HCT116 (cell line): ENCODE data around the gene MFSD6L. TPM values are rescaled to one million over a fixed set of nuclear protein-coding genes. Genes with fewer than 3 reads are reported as not detected.

Source experiments
- ATAC-seq: fragments of 200-7000 bp; cut with Tn5 transposase; 2 replicates; pipeline ENCODE4 v1.9.1; 2020; ENCODE audit warnings: mild to moderate bottlenecking, moderate library complexity
- BruUV-seq: library from RNA; stranded (reverse); fragments of 400-500 nt; replicated peaks from 2 replicates; lab custom pipeline; 2021; lab: Mats Ljungman, UMichigan
- CTCF ChIA-PET: fragments of 300-600 bp; sonication (Branson Sonifier 250); formaldehyde crosslinking; loops from one replicate; lab custom pipeline; 2021; ENCODE audit warnings: antibody characterized with exemption; lab: Charles Lee
- POLR2A ChIA-PET: fragments of 300-600, 350-600 bp; sonication (Branson Sonifier 250); formaldehyde crosslinking; loops from one replicate; lab custom pipeline; 2021; ENCODE audit warnings: antibody characterized with exemption; lab: Charles Lee
- RAD21 ChIA-PET, 2 experiments: fragments of 300-600 bp; sonication (Branson Sonifier 250); formaldehyde crosslinking; loops; one replicate each; lab custom pipeline; 2023; ENCODE audit warnings: low total read pairs in 2 of 2; ENCODE audit not compliant: uncharacterized antibody in 2 of 2, unreplicated experiment in 2 of 2, low non-redundant PET in 1 of 2; lab: Charles Lee
- DNase-seq: peaks from one replicate; pipeline ENCODE4 v3.0.0-alpha.2; 2010; ENCODE audit warnings: low read depth, low spot score
- H2AFZ ChIP-seq: fragments of 200-600 bp; shearing (Covaris generic), sonication (generic); 2 replicates; pipeline ENCODE4 v1.6.1; 2017; ENCODE audit warnings: low read depth, mixed run types, mixed read lengths, antibody characterized with exemption, low read length; ENCODE audit not compliant: poor library complexity, severe bottlenecking
- H3K27ac ChIP-seq: 2 replicates; pipeline ENCODE4 v1.5.1; 2012; ENCODE audit warnings: low read depth, low read length
- H3K27me3 ChIP-seq: fragments of 200-600 bp; sonication (generic); 2 replicates; pipeline ENCODE4 v1.6.1; 2016; ENCODE audit warnings: mixed run types, low read length, mixed read lengths; ENCODE audit not compliant: insufficient read depth
- H3K36me3 ChIP-seq, 2 experiments: fragments of 200-500 bp in 1 of 2; fragments of 200-600 bp in 1 of 2; sonication (Bioruptor generic) in 1 of 2; sonication (generic) in 1 of 2; 2 replicates each; pipeline versions ENCODE4 v1.5.1 to v1.6.1; 2014 to 2016; ENCODE audit warnings: low read length in 2 of 2, inconsistent platforms in 1 of 2, mixed read lengths in 1 of 2, mixed run types in 1 of 2; ENCODE audit not compliant: insufficient read depth in 2 of 2, control insufficient read depth in 1 of 2
- H3K4me1 ChIP-seq, 2 experiments: fragments of 200-600 bp in 1 of 2; sonication (generic) in 1 of 2; 2 replicates each; pipeline versions ENCODE4 v1.5.1 to v1.6.1; 2012 to 2017; ENCODE audit warnings: low read length in 2 of 2, inconsistent platforms in 1 of 2, mild to moderate bottlenecking in 1 of 2, mixed read lengths in 1 of 2, mixed run types in 1 of 2, moderate library complexity in 1 of 2; ENCODE audit not compliant: insufficient read depth in 2 of 2, control insufficient read depth in 1 of 2
- H3K4me2 ChIP-seq: fragments of 200-600 bp; sonication (generic); 2 replicates; pipeline ENCODE4 v1.6.1; 2017; ENCODE audit warnings: mixed run types, low read length, mixed read lengths
- H3K4me3 ChIP-seq, 2 experiments: fragments of 200-600 bp in 1 of 2; sonication (generic) in 1 of 2; replicated peaks in 1 of 2; 2 replicates each; pipeline ENCODE4 v1.5.1; 2011 to 2016; ENCODE audit warnings: low read length in 2 of 2, control low read depth in 1 of 2, low read depth in 1 of 2, mild to moderate bottlenecking in 1 of 2, mixed read lengths in 1 of 2, mixed run types in 1 of 2
- H3K79me2 ChIP-seq: fragments of 200-600 bp; sonication (generic); 2 replicates; pipeline ENCODE4 v1.6.1; 2017; ENCODE audit warnings: mild to moderate bottlenecking, mixed run types, low read length, moderate library complexity, mixed read lengths; ENCODE audit not compliant: insufficient read depth
- H3K9ac ChIP-seq: fragments of 200-600 bp; sonication (generic); 2 replicates; pipeline ENCODE4 v1.6.1; 2016; ENCODE audit warnings: low read length, mixed read lengths
- H3K9me2 ChIP-seq: fragments of 200-600 bp; sonication (generic), shearing (Covaris generic); 2 replicates; pipeline ENCODE4 v1.6.1; 2017; ENCODE audit warnings: mixed run types, mild to moderate bottlenecking, moderate library complexity; ENCODE audit not compliant: insufficient read depth
- H3K9me3 ChIP-seq, 2 experiments: fragments of 200-500 bp in 1 of 2; fragments of 200-600 bp in 1 of 2; sonication (Bioruptor generic) in 1 of 2; sonication (generic) in 1 of 2; 2 replicates each; pipeline ENCODE4 v1.6.1; 2014 to 2017; ENCODE audit warnings: low read length in 2 of 2, mixed read lengths in 2 of 2, inconsistent platforms in 1 of 2, low read depth in 1 of 2, mild to moderate bottlenecking in 1 of 2, mixed run types in 1 of 2, moderate library complexity in 1 of 2; ENCODE audit not compliant: control insufficient read depth in 1 of 2, insufficient read depth in 1 of 2
- H4K20me1 ChIP-seq: fragments of 200-600 bp; sonication (generic), shearing (Covaris generic); 2 replicates; pipeline ENCODE4 v1.6.1; 2017; ENCODE audit warnings: mixed run types, mild to moderate bottlenecking, moderate library complexity; ENCODE audit not compliant: insufficient read depth
- CBX3 ChIP-seq: IDR thresholded peaks from 2 replicates; pipeline ENCODE4 v1.6.1; 2012; ENCODE audit warnings: low read depth
- CEBPB ChIP-seq: IDR thresholded peaks from 2 replicates; pipeline ENCODE4 v1.6.1; 2012; ENCODE audit warnings: low read depth
- ELF1 ChIP-seq: IDR thresholded peaks from 2 replicates; pipeline ENCODE4 v1.6.1; 2012; ENCODE audit warnings: low read depth, borderline replicate concordance
- EZH2 ChIP-seq: fragments of 200-600 bp; sonication (generic); IDR thresholded peaks from 2 replicates; pipeline ENCODE4 v1.6.1; 2017; ENCODE audit warnings: antibody characterized with exemption, mixed run types
- EZH2phosphoT487 ChIP-seq: fragments of 200-600 bp; IDR thresholded peaks from 2 replicates; pipeline ENCODE4 v1.6.1; 2018; ENCODE audit warnings: antibody characterized with exemption, borderline replicate concordance
- FOSL1 ChIP-seq: IDR thresholded peaks from 2 replicates; pipeline ENCODE4 v1.6.1; 2012; ENCODE audit warnings: low read depth
- POLR2AphosphoS5 ChIP-seq: IDR thresholded peaks from 2 replicates; pipeline ENCODE4 v1.6.1; 2011; ENCODE audit warnings: mild to moderate bottlenecking, low read depth, low read length, moderate library complexity
- SIN3A ChIP-seq: IDR thresholded peaks from 2 replicates; pipeline ENCODE4 v1.6.1; 2012; ENCODE audit warnings: low read depth
- SP1 ChIP-seq: IDR thresholded peaks from 2 replicates; pipeline ENCODE4 v1.6.1; 2012; ENCODE audit warnings: low read depth
- SRF ChIP-seq: IDR thresholded peaks from 2 replicates; pipeline ENCODE4 v1.6.1; 2012; ENCODE audit warnings: low read depth
- TCF7L2 ChIP-seq: IDR thresholded peaks from 2 replicates; pipeline ENCODE4 v1.7.0; 2011; ENCODE audit warnings: borderline replicate concordance, inconsistent platforms; ENCODE audit not compliant: insufficient read depth, insufficient read length; ENCODE audit errors: extremely low read depth
- YY1 ChIP-seq: IDR thresholded peaks from 2 replicates; pipeline ENCODE4 v1.6.1; 2011; ENCODE audit warnings: low read length, low read depth, moderate library complexity, mild to moderate bottlenecking; ENCODE audit not compliant: insufficient replicate concordance; ENCODE audit errors: extremely low read depth
- ZNF274 ChIP-seq: fragments of 200-500 bp; sonication (Bioruptor generic); IDR thresholded peaks from 2 replicates; pipeline ENCODE4 v1.6.1; 2014; ENCODE audit warnings: mild to moderate bottlenecking, low read depth, low read length, inconsistent platforms
- intact Hi-C: fragments of 100-400 bp; cut with micrococcal nuclease; formaldehyde crosslinking; loops from 2 replicates; pipeline ENCODE4 v1.10.0; 2022
- total RNA-seq: library from RNA; stranded (reverse); gene quantifications from one replicate; pipeline ENCODE4 v1.2.1, GENCODE V29; 2021; ENCODE audit not compliant: unreplicated experiment
- TF ChIP-seq, protein P1 (sequence below): IDR thresholded peaks from 2 replicates; pipeline ENCODE4 v1.6.1; 2012
- TF ChIP-seq, protein P2 (sequence below): IDR thresholded peaks from 2 replicates; pipeline ENCODE4 v1.6.1; 2011; ENCODE audit warnings: mild to moderate bottlenecking, low read length, moderate library complexity; ENCODE audit not compliant: insufficient replicate concordance; ENCODE audit errors: extremely low read depth
- TF ChIP-seq, protein P3 (sequence below): IDR thresholded peaks from 2 replicates; pipeline ENCODE4 v1.6.1; 2012

Gene MFSD6L
- total RNA-seq, 1 experiment from 2014 or later: not detected

DNA sequence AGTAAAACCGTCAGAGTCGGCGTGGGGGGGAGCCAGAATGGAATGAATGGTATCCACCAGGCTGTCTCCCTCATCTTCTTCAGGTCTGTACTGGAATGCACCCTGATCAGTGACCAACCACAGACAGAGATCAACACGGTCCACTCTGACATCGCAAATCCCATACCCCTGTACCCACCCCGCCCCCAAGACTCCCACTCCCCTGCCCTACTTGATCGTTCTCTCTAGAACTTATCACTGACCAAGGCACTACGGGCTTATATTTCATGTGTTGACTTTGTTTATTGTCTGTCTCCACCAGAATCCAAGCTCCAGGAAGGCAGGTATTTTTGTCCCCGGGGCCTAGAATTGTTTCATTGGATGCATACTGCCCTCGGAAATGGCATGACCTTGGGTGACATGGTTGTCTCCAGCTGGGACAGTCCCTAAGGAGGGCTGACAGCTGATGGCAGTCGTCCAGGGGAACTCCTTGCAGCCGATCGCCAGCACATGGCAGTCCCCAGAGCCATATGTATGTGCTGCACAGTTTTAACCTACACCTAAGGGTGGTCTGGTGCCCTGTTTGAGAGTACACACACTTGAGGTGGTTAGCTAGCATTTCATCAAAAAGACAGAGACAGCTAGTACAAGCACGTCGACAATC is 526 bp upstream of the MFSD6L start:
- no peaks in the 10 kb centered on the region for H3K79me2 ChIP-seq
- ChIA-PET CTCF (no interaction called here), POLR2A (no interaction called here), RAD21 (interaction anchor here in 1 of 2 experiments (0.6 kb wide), 1 partner anchor 465 kb away, joined by 3 read pairs; no protein-coding TSS in a partner anchor)
- no peaks in the 10 kb centered on the region for H3K9me3 ChIP-seq
- intact Hi-C loops: no loop called here
- ATAC-seq (no peak), DNase-seq (no peak)
- no peak overlapping the region for H3K4me2 ChIP-seq
- H3K4me1 ChIP-seq: no peaks in the 10 kb centered on the region
- no peak overlapping the region for H2AFZ ChIP-seq
- H3K27me3 ChIP-seq: no peaks in the 10 kb centered on the region
- no peaks in the 10 kb centered on the region for H3K36me3 ChIP-seq
- no peak overlapping the region for H3K9ac ChIP-seq
- no peaks in the 10 kb centered on the region for H4K20me1 ChIP-seq
- BruUV-seq: no TSS peak
- H3K9me2 ChIP-seq: no peaks in the 10 kb centered on the region
- no peak overlapping the region for H3K4me3 ChIP-seq
- no peak overlapping the region for H3K27ac ChIP-seq
- TF ChIP-seq CBX3: no peak
- TF ChIP-seq YY1: no peak
- no peak for TF ChIP-seq SP1

DNA sequence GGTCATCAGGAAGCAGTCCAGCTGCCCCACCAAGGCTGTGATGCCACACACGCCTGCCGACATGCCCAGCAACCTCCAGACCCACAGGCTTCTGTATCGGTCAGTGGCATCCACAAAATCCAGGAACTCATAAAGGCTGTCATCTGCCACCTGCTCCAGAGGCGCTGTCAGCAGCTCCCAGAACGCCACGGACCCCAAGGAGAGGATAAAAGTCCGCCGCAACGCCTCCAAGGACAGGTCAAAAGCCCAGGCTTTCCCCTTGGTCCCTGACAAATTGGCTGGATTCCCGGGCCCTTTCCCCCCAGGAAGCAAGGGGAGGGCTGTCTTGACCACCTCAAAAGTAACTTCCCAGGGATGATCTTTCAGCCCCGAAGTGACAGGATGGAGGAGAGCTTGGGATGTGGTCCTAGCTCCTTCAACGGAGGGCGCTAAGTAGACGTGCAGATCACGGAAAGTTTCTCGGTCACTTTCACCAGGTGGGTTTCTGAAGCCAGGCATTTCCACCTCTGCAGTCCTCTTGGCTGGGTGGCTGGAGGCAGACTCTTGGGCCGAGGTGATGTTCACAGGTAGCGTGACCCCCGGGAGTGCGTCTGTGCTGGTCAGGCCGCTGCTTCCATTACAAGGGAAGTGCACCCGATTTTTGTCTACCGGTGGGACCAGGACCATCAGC is 854 bp downstream of the MFSD6L start:
- Histone ChIP-seq H3K4me1 (no peaks in the 10 kb centered on the region), H3K36me3 (no peaks in the 10 kb centered on the region), H4K20me1 (no peaks in the 10 kb centered on the region), H3K9me3 (no peaks in the 10 kb centered on the region), H3K4me2 (no peak overlapping the region), H3K79me2 (no peaks in the 10 kb centered on the region), H3K27me3 (no peaks in the 10 kb centered on the region), H3K27ac (no peak overlapping the region), H3K9ac (no peak overlapping the region), H3K9me2 (no peaks in the 10 kb centered on the region), H3K4me3 (no peak overlapping the region), H2AFZ (no peak overlapping the region)
- TF ChIP-seq CEBPB: no peak
- TF ChIP-seq, protein P1, sequence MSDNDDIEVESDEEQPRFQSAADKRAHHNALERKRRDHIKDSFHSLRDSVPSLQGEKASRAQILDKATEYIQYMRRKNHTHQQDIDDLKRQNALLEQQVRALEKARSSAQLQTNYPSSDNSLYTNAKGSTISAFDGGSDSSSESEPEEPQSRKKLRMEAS: no peak
- TF ChIP-seq YY1: no peak
- no peak for TF ChIP-seq SIN3A
- no peak for TF ChIP-seq POLR2AphosphoS5
- TF ChIP-seq CBX3: no peak
- TF ChIP-seq, protein P2, sequence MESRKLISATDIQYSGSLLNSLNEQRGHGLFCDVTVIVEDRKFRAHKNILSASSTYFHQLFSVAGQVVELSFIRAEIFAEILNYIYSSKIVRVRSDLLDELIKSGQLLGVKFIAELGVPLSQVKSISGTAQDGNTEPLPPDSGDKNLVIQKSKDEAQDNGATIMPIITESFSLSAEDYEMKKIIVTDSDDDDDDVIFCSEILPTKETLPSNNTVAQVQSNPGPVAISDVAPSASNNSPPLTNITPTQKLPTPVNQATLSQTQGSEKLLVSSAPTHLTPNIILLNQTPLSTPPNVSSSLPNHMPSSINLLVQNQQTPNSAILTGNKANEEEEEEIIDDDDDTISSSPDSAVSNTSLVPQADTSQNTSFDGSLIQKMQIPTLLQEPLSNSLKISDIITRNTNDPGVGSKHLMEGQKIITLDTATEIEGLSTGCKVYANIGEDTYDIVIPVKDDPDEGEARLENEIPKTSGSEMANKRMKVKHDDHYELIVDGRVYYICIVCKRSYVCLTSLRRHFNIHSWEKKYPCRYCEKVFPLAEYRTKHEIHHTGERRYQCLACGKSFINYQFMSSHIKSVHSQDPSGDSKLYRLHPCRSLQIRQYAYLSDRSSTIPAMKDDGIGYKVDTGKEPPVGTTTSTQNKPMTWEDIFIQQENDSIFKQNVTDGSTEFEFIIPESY: no peak
- TF ChIP-seq EZH2: no peak
- TF ChIP-seq, protein P3, sequence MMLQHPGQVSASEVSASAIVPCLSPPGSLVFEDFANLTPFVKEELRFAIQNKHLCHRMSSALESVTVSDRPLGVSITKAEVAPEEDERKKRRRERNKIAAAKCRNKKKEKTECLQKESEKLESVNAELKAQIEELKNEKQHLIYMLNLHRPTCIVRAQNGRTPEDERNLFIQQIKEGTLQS: no peak
- TF ChIP-seq ZNF274: no peak
- TF ChIP-seq SRF: no peak
- no peak for TF ChIP-seq ELF1
- no peak for TF ChIP-seq FOSL1
- no peak for TF ChIP-seq EZH2phosphoT487
- no peak for TF ChIP-seq SP1
- no peak for TF ChIP-seq TCF7L2
- DNase-seq (no peak), ATAC-seq (no peak)
- RAD21 ChIA-PET: no interaction called here
- POLR2A ChIA-PET: no interaction called here
- BruUV-seq: no TSS peak
- intact Hi-C loops: no loop called here
- CTCF ChIA-PET: interaction anchor here (0.8 kb wide), 1 partner anchor 12 kb away, joined by 4 read pairs; no protein-coding TSS in a partner anchor
